ENCODE measurements around the gene URAD.

DNA sequence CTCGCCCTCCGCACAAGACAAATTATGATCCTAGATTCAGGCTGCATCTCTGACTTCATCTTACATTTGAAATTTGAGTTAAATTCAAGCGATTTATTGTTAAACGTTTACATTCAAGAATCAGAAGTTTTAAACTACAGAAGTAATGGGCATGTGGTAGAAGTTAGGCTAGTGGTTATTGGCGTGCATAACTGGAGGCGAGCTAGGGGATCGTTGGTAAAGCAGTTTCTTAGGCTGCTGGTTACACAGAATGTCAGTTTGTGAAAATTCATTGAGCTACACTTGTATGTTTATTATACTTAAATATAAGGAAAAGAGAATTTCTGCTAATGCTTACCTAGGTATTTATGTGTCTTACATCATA is 18.6 kb downstream of the URAD start:
- TF ChIP-seq POLR2A (IDR thresholded peaks at IDR 0.05) = no peak
- TF ChIP-seq, protein P1, sequence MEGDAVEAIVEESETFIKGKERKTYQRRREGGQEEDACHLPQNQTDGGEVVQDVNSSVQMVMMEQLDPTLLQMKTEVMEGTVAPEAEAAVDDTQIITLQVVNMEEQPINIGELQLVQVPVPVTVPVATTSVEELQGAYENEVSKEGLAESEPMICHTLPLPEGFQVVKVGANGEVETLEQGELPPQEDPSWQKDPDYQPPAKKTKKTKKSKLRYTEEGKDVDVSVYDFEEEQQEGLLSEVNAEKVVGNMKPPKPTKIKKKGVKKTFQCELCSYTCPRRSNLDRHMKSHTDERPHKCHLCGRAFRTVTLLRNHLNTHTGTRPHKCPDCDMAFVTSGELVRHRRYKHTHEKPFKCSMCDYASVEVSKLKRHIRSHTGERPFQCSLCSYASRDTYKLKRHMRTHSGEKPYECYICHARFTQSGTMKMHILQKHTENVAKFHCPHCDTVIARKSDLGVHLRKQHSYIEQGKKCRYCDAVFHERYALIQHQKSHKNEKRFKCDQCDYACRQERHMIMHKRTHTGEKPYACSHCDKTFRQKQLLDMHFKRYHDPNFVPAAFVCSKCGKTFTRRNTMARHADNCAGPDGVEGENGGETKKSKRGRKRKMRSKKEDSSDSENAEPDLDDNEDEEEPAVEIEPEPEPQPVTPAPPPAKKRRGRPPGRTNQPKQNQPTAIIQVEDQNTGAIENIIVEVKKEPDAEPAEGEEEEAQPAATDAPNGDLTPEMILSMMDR (IDR thresholded peaks at IDR 0.05) = no peak
